AG20443 (cell line): ENCODE measurements around the gene APOBEC2.

Experiments
- DNase-seq: peaks from one replicate; pipeline ENCODE4 v3.0.0; 2012; ENCODE audit warnings: low spot score, mixed read lengths

Gene APOBEC2

DNA sequence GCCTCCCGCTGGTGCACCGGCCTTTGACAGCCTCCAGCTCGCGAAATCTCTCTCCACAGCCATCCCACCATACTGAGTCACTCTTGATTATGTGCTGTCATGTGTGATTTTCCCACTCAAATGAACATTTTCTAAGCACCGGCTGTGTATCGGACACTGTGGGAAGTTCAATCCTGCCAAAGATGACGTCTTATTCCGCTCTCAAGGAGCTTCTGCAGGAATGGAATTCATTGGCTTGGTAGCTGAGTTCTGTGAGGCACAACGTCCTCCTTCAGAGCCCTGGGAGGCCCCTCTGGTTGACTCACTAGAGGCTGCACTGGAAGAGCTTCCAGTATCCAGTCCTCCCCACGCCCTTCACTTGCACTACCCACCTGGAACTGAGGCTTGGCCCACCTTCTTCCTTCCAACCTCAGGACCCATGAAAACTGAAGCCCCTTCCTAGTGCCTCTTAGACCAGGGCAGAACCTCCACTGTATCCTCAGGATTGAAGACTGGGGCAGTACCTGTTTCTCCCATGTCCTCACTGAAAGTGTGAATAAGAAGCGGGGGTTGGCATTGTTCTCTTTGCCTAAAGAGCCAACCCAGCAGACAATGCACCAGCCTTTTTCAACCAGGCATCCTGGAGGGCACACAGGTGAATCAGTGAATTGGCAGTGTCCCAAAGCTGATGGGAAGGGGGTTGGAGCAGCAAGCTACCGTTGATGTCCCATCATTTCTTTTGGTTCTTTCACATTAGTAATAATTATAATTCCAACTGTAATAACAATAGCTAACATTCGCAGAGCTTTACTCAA is 15.7 kb upstream of the APOBEC2 start:
- no peak for DNase-seq

DNA sequence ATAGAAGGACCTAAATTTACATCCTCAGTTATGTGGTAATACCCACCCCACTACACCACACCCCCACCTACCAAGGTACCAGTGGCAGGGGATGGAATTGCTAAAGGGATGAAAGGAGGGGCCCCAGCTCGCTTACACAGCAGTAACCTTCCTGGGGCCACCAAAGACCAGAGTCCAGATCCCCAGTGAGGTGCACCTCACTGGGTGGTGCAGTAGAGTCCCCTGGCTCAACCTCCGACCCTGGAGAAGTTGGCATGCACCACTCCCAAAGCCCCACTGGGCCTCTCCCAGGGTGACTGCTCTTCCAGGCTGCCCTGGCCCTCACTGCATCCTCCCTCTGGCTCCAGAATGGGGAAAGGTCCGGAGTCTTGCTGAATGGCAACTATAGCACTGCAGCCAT is 14.8 kb upstream of the APOBEC2 start:
- no peak for DNase-seq

DNA sequence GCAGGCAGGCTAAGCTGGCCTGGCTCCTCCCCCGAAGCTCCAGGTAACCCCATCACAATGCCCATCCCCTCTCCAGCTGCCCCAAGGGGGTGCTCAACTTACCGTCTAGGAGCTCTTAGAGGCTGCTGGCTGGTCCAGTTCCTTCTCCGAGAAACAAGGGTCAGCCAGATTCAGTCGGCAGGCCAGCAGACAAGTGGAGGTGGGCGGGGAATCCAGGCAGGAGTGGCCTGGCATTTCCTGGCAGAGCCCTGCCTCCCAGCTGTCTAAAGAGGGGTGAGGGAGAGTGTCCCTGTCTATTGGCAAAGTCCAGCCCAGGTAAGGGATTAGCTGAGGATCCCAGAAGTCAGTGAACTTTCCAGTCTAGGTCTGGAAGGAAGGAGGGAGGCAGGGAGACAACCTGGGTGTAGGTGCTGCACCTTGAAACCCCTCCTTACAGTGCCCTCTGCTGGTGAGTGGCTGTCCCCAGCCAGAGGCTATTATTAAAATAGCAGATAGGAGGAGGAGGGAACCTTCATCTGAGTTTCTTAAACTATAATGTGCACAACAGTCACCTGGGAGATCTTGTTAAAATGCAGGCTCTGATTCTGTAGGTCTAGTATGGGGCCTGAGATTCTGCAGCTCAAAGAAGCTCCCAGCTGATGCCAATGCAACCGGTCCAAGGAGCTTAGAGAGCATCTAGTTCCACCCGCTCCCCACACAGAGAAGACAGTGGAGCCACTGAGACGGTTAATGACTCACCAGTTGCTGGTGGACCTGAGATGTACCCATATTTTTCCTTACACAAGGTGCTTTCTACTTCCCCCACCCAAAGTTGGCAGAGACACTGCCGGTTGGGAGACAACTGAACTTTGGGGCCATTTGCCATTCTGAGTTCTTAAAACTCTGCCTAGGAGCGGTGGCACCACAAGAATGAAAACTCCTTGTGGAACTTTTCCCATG is 13.7 kb upstream of the APOBEC2 start, which contains the start of gene UNC5CL:
UNC5CL (minus strand) TSS at position 162 of the 939 bp plus-strand sequence. CDS start 4,147 bp downstream, outside the sequence.
- peak; percentile 66 for DNase-seq

DNA sequence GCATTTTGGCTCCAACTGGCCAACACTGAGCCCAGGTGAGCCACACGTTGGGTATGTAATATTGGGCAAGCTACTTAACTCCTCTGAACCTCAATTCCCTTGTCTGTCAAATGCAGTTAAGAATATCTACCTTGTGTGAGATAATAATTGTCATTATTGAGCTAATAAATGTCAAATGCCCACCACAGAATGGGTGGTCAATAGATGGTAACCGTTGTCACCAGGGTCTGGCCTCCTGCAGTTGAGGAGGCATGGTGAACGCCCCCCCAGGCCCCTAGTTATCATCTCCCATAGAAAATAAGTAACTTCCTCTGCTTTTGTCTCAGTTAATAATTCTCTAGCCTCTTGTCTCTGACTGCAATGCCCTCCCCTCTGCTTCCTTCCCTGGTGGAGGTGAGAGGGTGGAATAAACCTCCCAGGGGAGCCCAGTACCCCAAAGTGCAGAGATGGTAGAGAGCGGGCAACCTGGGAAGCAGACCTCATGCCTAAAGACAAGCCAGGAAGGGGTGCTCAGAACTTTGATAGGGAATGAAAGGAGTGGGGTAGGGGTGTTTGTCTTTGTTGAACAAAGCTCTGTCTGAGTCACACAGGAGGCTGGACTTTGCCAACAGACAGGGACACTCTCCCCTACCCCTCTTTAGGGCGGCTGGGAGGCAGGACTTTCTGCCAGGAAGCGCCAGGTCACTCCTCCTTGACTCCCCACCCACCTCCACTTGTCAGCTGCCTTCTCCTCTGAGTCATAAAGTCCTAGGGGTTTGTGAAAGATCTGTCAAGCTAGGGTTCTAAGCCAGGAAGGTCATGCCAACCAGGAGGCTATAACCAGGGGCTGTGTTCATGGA is 12.7 kb upstream of the APOBEC2 start:
- no peak for DNase-seq

DNA sequence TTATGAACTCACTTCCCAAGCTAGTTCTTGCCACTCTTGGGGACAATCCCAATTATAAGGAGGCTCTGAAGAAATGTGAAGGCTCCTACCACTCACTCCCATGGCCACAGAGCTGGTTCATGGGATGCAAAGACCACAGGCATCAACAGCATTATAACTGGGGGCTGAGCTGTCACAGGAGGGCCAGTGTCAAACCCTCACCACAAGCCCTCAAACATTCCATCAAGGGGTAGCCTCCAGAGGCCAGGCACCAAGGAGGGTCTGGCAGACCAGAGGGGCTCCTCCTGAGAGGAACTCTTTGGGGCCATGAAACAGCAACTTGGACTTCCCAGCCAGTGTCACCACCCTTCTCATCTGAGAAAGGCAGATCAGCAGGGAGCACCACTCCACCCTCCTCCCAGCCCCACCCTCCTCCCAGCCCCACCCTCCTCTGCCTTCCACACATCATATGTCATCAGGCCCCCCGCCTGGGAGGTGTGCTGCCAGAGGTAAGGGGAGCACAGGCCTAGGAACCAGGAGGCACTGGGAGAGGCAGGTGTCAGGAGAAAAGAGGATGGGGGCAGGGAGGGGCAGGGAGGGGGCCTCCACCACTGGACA is 12.0 kb upstream of the APOBEC2 start:
- DNase-seq = no peak

DNA sequence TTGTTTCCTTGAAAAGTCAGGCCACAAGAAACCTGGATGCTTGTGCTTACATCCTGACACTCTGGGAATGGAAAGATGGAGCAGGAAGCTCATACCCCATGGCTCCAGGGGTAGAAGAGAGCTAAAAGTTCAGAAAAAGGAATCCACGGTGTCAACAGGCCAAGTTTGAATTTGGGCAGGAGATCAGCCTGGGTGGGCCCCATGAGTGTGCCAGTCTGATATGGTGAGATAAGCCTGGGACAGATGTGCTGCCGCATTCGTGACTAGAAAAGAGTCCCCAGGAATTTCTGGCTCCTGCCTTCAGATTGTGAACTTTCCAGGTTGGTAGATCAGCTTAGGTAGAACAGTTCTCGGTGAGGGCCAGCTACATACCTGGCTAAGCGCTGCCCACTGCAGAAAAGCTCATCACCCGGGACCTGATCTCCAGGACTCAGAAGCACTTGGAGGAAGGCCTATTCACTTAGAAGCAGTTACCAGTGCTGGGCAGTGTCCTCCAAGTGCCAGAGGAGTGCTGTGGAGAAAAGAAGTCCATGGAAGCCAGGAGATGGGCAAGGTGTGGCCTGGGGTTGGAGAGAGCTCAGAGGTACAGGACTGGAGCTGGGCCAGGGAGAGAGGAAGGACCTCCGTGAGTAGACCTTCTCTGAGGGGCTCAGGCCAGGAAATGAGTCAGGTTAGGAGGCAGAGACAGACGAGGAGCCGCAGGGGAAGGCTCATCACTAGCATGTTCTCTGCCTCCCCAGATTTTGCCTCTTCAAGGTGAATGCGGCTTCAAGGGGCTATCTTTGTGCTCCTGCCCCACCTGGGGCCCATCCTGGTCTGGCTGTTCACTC is 10.6 kb upstream of the APOBEC2 start, which contains the start of gene TSPO2:
TSPO2 (plus strand) TSS at position 242 of the 830 bp plus-strand sequence; CDS start at position 761, 519 bp downstream.
- DNase-seq = no peak

DNA sequence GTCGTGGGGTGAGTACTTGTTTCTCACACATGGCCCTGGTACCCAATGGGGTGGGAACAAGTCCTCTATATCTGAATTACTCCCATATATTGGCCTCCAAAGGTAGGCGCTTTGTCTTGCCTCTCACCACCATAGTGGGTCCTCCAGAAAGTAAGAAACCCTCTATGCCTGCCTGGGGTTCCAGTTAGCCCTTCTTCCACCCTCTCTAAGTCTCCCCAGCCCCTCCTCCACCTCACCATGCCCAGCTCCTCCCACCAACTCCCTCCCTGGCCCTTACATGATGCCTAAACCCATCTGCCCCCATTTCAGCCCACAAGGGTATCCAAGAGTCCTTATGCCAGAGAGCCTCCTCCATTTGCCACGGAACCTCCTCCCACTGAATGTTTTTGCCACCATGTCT is 9.9 kb upstream of the APOBEC2 start:
- DNase-seq = no peak

DNA sequence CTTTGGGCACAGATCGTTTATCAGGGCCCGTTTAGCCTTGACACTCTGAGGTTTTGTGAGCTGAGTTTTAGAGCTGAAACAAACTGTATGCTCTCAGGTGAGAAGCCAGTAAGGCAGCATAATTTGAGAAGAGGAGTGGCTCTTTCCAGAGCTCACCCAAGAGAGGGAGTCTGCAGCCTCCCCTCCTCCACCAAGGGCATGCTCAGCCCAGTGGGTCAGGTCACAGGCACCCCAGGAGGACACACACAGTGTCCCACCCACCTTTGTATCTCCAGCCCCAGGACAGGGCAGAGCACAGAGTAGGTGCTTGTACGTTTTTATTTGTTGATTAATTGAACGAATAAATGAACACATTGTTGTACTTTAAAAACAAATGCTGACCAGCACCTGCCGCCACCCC is 7.3 kb upstream of the APOBEC2 start:
- no peak for DNase-seq

DNA sequence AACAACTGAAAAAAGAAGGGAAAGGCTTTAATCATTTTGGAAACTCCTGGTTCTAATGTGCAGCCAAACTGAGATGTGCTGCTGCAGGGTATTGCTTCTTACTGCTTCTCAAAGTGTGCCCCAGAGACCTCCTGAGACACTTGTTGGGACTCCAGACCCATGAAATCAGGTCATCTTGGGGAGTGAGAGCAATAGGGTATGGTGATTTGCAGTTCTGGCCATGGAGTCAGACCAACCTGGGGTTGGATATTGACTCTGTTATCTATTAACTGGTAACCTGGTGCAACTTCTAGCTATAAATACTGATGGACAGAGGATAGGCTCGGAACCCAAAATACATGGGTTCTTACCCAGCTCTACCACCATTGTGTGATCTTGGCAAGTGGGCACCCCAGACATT is 6.9 kb upstream of the APOBEC2 start:
- no peak for DNase-seq

DNA sequence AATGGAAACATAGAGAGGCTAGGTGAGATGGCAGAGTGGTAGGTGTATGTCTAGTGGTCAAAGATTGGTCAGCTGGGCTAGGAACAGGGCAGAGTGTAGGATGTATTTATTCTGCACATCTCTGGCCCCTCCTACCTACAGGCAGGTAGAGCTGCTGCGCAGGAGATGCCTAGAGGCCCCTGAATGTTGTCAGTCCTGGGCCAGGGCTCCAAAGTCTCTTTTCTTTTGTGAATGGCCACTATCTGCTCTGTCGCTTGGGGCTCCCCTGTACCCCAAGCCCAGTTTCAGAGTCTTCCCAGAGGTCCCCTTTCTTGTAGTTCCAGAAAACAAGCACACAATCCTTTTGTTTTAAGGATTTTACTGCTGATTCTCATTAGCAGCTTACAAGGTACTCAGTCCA is 5.7 kb upstream of the APOBEC2 start:
- no peak for DNase-seq

DNA sequence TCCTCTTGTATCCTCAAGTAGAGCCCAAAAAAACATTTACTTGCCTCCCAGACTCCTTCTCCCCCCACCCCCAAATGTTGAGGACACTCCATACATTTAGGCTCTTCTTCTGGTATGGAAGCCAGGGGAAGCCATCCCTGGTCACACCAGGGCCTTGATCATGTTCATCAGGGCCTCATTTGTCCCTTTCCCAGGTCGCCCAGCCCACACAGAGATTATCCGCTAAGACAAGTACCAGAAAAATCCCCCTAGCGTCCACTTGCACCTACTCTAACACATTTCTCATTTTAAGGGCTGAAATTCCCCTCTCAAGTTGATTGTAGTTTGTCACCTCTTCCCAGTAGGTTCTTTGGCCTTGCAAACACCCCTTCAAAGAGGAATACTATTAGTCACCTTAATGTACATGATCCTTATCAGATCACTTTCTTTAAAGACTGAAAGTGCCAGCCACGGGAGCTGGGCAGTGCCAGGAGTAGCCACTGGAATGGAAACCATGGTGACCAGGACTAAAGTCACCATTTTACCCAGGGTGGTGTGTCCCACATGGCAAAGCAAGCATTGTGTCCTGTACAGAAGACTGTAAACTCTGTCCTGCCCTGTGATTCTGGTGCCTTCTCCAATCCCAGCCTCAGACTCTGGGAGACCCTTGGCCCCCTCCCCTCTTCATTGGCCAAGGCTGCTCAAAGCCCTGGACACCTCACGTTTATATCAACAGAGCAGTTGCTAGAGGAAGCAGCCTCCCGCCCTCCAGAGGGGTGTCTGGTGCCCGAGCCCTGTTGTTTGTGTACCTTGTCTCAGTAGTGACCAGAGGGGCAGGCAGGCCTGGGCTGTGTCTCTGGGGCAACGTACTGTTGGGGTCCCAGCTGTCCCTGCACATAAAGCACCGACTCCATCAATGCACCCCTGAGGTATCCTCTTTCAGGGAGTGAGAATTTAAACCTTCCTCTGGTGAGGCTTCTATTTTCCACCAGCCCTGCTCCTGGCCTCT is 5.0 kb upstream of the APOBEC2 start:
- DNase-seq = no peak

DNA sequence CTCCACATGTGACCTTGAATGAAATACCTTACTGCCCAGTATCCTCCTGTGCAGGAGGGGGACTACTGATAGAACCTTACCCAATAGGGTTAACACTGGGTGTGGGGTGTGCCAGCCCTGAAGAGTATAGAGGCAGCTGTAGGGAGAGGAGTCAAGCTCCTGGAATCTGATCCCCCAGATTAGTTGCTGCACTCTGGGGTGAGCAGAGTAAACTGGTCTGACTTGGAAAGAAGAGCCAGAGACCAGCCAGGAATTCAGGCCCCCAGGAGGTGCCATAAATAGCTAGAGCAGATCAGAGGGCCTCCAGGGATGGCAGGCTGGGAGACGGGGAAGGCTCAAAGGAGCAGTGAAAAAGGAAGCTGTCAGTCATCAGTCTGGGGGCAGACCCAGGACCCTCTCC is 3.5 kb upstream of the APOBEC2 start:
- no peak for DNase-seq

DNA sequence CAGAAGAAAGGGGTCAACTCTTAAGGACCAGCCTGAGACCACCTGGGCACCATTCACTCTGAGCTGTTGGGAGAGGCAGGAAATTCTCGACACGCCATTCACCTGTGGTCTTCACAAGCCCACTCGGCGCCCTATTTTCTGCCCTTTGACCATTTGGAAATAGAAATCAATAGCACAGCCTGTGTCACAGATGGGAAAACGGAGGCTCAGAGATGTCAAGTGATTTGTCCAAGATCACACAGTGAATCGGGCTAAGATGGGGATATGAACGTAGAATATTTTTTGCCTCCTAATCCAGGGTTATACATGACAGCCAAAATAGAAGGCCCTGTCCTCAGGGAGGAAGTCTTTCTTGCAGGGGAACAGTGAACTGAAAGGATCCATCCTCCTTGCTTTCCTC is 3.0 kb upstream of the APOBEC2 start:
- DNase-seq = no peak

DNA sequence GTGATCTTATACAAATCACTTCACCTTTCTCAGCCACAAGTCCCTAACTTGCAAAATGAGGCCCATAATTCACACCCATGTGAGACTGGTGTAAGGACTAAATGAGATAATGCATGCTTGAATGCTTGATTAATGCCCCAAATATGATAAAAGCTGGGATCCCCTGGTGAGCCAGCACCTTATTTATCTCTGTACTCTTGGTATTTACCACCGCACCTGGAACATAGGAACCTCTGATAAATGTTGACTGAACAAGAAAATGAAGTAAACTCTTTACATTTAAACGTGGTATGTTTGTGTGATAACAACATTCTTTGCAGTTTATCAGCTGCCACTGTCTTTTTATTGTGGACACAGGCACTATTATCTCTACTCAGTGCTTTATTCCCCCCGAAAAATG is 2.5 kb upstream of the APOBEC2 start:
- DNase-seq = no peak

DNA sequence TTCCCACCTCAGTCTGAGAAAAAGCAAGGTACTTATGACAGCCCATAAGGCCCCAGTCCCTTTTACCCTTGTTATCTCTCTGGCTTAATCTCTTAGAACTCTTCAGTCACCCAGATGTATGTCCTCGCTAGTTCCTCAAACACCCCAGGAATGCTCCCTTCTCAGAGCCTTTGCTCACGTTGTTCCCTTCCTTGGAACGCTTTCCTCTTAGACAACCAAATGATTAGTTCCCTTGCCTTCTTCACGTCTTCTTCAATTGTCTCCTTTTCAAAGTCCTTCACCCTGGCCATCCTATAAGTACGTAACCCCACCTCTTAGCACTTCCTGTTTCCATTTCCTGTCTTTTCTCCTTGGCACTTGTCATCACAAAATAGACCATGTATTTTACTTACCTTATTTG is 1.1 kb upstream of the APOBEC2 start:
- DNase-seq = no peak

DNA sequence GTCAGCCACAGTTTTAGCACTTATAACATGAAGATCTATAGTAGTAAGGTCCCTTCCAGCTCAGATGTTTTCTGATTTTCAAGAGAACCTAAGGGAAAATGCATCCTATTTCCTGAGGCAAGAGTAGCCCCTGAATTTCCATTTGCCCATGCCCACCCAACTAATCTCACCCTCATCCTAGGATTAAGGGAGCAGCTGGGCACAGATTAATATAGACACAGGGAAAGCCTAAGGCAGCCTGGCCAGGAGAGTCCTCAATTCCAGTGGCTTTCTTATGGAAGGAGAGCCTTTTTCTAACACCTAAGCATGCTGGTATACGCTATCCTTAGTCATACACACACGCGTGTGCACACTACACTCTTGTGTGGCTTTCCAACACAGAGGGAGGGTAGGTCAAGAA is 1.5 kb downstream of the APOBEC2 start:
- peak; percentile 2 for DNase-seq

DNA sequence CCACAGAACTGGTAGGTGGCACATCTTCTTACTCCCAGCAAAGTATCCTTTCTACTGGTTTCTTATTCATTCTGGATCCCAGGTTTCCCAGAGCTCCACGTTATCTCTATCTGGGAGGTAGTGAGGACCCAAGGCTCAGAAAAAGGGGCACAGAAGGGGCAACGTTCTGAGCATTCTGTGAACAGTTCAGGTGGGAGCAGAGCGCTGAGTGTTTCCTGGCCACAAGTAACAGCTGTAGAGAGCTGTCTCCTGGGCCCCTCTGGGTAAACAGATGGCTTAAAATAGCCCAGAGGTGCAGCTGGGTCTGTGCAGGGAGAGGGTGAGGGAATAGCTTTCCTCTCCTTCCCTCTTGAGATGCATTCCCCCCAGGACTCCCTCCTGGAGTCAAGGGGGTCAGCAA is 2.1 kb downstream of the APOBEC2 start:
- peak; percentile 3 for DNase-seq

DNA sequence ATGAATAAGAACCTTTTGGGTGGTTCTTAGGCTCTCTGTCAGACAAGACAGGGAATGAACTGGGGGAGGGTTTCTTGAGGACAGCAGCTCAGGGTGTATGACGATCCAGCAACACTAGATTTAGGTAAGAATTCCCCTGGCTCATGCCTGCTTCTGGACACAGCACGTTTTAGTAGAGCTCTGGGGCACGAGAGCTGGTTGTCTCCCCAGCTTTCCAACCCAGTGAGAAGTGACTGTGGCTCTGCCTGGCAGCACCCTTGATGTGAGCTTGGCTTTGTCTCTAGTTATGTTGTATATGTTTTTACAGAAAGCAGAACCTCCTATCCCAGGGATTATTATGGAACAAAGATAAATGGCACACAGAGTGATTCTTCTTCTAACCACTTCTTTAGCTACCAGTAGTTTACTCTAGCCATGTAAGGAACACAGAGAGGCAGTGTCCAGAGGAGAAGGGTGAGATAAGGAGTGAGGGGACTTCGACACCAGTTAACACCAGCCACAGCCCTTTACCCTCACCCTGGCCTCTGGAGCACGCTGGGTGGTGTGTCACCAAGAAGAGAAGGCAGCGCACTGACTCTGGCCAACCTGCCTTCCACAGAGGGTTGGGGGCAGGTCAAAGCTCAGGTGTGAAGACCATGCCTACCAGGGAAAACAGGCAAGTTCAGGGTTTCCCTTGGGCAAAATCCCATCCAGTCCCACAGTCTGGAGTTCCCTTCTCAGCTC is 3.9 kb downstream of the APOBEC2 start:
- DNase-seq = no peak

DNA sequence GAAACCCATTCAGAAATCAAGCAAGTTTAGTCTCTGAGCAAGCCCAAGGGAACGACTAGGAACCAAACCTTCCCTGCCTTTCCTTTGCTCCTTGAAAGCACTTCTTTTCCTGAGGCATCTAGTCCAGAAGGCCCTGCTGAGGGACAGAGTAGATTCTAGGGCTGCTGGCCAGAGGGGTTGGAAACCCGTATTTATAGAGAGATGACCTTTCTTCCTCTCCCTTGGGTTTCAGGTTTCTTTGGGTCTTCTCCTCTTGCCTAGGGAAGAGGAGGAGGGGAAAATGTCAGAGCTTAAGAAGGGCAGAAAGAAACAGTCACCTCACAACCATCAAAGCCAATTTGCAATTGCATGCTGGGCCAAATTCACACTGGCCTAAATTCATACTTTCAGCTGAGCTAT is 5.8 kb downstream of the APOBEC2 start:
- DNase-seq = no peak
